Fibroblast of mammary gland (primary cell): ENCODE measurements around the gene KCNQ5.

Experiments used
- DNase-seq: peaks from one replicate; pipeline ENCODE4 v3.0.0-alpha.2; 2010; ENCODE audit warnings: low read depth
- H3K4me3 ChIP-seq: 2 replicates; pipeline ENCODE4 v1.5.1; 2011; ENCODE audit warnings: low read depth, mild to moderate bottlenecking, low read length, moderate library complexity; ENCODE audit not compliant: control insufficient read depth
- TF ChIP-seq, protein P1 (sequence below): conservative IDR thresholded peaks from 2 replicates; pipeline ENCODE4 v1.5.1; 2011; ENCODE audit warnings: low read depth, low read length, inconsistent platforms; ENCODE audit not compliant: control insufficient read depth, insufficient read depth

KCNQ5 gene

GRCh38 chr6:72956272-72956671 is 334.4 kb downstream of the KCNQ5 start:
- H3K4me3 ChIP-seq: no peak overlapping the region
- TF ChIP-seq, protein P1, sequence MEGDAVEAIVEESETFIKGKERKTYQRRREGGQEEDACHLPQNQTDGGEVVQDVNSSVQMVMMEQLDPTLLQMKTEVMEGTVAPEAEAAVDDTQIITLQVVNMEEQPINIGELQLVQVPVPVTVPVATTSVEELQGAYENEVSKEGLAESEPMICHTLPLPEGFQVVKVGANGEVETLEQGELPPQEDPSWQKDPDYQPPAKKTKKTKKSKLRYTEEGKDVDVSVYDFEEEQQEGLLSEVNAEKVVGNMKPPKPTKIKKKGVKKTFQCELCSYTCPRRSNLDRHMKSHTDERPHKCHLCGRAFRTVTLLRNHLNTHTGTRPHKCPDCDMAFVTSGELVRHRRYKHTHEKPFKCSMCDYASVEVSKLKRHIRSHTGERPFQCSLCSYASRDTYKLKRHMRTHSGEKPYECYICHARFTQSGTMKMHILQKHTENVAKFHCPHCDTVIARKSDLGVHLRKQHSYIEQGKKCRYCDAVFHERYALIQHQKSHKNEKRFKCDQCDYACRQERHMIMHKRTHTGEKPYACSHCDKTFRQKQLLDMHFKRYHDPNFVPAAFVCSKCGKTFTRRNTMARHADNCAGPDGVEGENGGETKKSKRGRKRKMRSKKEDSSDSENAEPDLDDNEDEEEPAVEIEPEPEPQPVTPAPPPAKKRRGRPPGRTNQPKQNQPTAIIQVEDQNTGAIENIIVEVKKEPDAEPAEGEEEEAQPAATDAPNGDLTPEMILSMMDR: no peak
- no peak for DNase-seq

- TF ChIP-seq, protein P1: no peak
Observed at GRCh38 chr6:72959821-72960220, 338.0 kb downstream of the KCNQ5 start.

GRCh38 chr6:72963946-72964345 is 342.1 kb downstream of the KCNQ5 start:
- DNase-seq: peak; percentile 11
- H3K4me3 ChIP-seq: no peak overlapping the region
- TF ChIP-seq, protein P1: no peak

More at GRCh38 chr6:72959821-72960220, 338.0 kb downstream of the KCNQ5 start:
- H3K4me3 ChIP-seq: no peak overlapping the region
- no peak for DNase-seq

DNA sequence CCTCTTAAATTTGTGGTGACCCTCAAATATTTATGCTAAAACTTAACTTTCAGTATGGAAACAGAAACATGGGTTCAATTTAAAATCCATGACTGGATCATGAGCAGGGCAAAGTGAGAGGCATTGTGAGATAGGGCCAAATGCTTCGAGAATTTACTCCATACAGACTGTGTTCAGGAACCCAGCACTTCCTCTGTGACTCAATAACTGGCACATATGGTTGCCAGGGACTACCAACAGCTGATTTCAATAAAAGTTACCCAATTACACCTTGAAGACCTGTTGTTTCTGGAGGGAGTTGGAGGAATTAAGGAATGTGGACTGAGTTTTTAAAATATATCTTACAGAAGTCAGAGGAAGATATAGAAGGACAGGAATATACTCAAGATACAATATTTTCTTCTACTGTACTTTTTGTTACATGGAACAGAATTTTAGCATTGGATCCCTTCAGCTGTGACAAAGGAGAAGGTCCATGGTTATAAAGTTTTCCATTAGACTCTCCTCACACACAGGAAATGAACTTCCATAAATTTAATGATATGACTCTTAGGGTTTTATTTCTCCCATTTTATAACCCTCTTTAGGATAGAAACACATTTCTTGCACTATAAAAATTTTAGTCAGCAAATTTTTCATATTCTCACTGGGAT is 344.9 kb downstream of the KCNQ5 start:
- no peak overlapping the region for H3K4me3 ChIP-seq
- peak; percentile 51 for DNase-seq
- TF ChIP-seq, protein P1: no peak

- DNase-seq: no peak
- H3K4me3 ChIP-seq: no peak overlapping the region
- TF ChIP-seq, protein P1: no peak
Observed at GRCh38 chr6:72967329-72967728, 345.5 kb downstream of the KCNQ5 start.

DNA sequence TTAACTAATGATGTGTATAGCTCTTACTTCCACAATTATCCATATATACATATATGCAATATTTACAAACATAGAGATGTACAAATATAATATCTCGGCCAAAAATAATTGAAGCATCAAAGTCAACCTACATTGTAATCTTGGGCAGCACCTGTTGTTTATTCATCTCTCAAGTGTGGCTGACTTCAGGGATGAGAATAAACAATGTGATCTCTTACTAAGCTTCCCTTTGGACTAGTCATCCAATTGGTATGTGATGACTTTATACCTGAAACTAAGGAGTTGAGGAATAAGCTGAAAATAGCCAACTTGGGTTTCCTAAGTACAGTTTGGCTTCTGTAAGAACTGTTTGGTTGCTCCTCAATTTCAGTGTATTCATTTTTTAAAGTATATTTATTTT is 346.8 kb downstream of the KCNQ5 start:
- TF ChIP-seq, protein P1: no peak

More for the DNA sequence above, 346.8 kb downstream of the KCNQ5 start:
- DNase-seq: peak; percentile 18
- H3K4me3 ChIP-seq: no peak overlapping the region
